Stomach (tissue), 4 donors: Measurements from ENCODE around the gene PPARGC1A.

Source experiments
- CTCF ChIP-seq, 7 experiments: fragments of 450-650 bp in 4 of 7; fragments of 200-600 bp in 3 of 7; sonication (generic) in 3 of 7; IDR thresholded peaks; one replicate each; pipeline ENCODE4 v1.5.1; 2016 to 2019; ENCODE audit warnings: antibody characterized with exemption in 7 of 7, control low read depth in 2 of 7, mild to moderate bottlenecking in 1 of 7
- EP300 ChIP-seq: sonication (generic); formaldehyde crosslinking; IDR thresholded peaks from one replicate; pipeline ENCODE4 v1.6.1; 2017; ENCODE audit warnings: antibody characterized with exemption
- POLR2AphosphoS5 ChIP-seq, 3 donors: sonication (generic); formaldehyde crosslinking; IDR thresholded peaks; one replicate each; pipeline ENCODE4 v1.6.1; 2016; ENCODE audit warnings: antibody characterized with exemption in 3 of 3

- no peak for TF ChIP-seq CTCF (IDR thresholded peaks at IDR 0.05)
- no peak for TF ChIP-seq POLR2AphosphoS5 (IDR thresholded peaks at IDR 0.05)
- TF ChIP-seq EP300 = no peak
Measured at GRCh38 chr4:23746027-23746426, 143.8 kb downstream of the PPARGC1A start.
